ENCODE results near the gene PRRG2.

PRRG2 gene

GRCh38 chr19:49635530-49636232, 54.6 kb downstream of the PRRG2 start:
- intact Hi-C loops (cut with DNase I): no loop called here
- DNase-seq: no peak

GRCh38 chr19:49636233-49636932, 55.3 kb downstream of the PRRG2 start:
- intact Hi-C loops (cut with DNase I): no loop called here
- no peak for DNase-seq

- intact Hi-C loops (cut with DNase I): no loop called here
- DNase-seq: no peak
Observed at GRCh38 chr19:49637821-49638738, 57.0 kb downstream of the PRRG2 start.

GRCh38 chr19:49639401-49640112, 58.4 kb downstream of the PRRG2 start:
- intact Hi-C loops (cut with DNase I): loop anchor here (2.0 to 5.0 kb wide), 2 partner anchors 38 to 47 kb away; partner anchors contain the start of gene PRMT1
- no peak for DNase-seq

- peak; percentile 95 to 100 (median 99) for DNase-seq
- intact Hi-C loops (cut with DNase I): loop anchor here (2.0 to 5.0 kb wide), 2 partner anchors 37 to 48 kb away; partner anchors contain the start of gene PRMT1
Observed at GRCh38 chr19:49640113-49640898, 59.2 kb downstream of the PRRG2 start, which contains the start of gene RRAS. RRAS (minus strand) TSS chr19:49640143; CDS start chr19:49640098, 45 bp downstream.

Measured in posterior cingulate gyrus (tissue), 11 donors.